AG10803 (cell line): Measurements from ENCODE around the gene EFCAB6.

Experiments used
- DNase-seq: peaks from one replicate; pipeline ENCODE4 v3.0.0; 2010; ENCODE audit warnings: low read depth
- H3K4me3 ChIP-seq: 2 replicates; pipeline ENCODE4 v1.5.1; 2011; ENCODE audit warnings: mild to moderate bottlenecking, low read length, control low read depth
- CTCF ChIP-seq: conservative IDR thresholded peaks from 2 replicates; pipeline ENCODE4 v1.5.1; 2011; ENCODE audit warnings: mild to moderate bottlenecking, low read length, control low read depth, inconsistent platforms

EFCAB6 gene

GRCh38 chr22:43554259-43554636 is 257.9 kb downstream of the EFCAB6 start:
- no peak for DNase-seq
- H3K4me3 ChIP-seq: no peak overlapping the region
- TF ChIP-seq CTCF: no peak

- no peak for DNase-seq
- no peak for TF ChIP-seq CTCF
- H3K4me3 ChIP-seq: no peak overlapping the region
These were observed 258.4 kb downstream of the EFCAB6 start for GRCh38 chr22:43553451-43554258.

- no peak for TF ChIP-seq CTCF
- H3K4me3 ChIP-seq: no peak overlapping the region
- no peak for DNase-seq
These were observed 261.4 kb downstream of the EFCAB6 start for GRCh38 chr22:43550672-43551071.

- H3K4me3 ChIP-seq: no peak overlapping the region
- no peak for TF ChIP-seq CTCF
- no peak for DNase-seq
These were observed 262.0 kb downstream of the EFCAB6 start for GRCh38 chr22:43550024-43550620.

- TF ChIP-seq CTCF: no peak
- H3K4me3 ChIP-seq: no peak overlapping the region
- no peak for DNase-seq
These were observed 265.9 kb downstream of the EFCAB6 start for GRCh38 chr22:43546186-43546585.

- DNase-seq: no peak
- no peak for TF ChIP-seq CTCF
- H3K4me3 ChIP-seq: no peak overlapping the region
These were observed 267.8 kb downstream of the EFCAB6 start for GRCh38 chr22:43544289-43544673.

- no peak for TF ChIP-seq CTCF
- no peak overlapping the region for H3K4me3 ChIP-seq
- no peak for DNase-seq
These were observed 268.4 kb downstream of the EFCAB6 start for GRCh38 chr22:43543522-43544288.
